ENCODE measurements around the gene GBP2.
"Not testable (repeated sequence)": the region's sequence is repeated elsewhere in the genome, so short reads cannot be mapped to it uniquely, and the experiment has no call there.

The GBP2 gene

GRCh38 chr1:89125913-89126580 lies at the start of gene GBP2:
Gene GBP2 (minus strand): TSS chr1:89126114. CDS start chr1:89121966, 4,148 bp downstream.
- peak; percentile 80 for DNase-seq (ENCODE audit: low read depth)

- no peak for DNase-seq (ENCODE audit: low read depth)
Observed at GRCh38 chr1:89174491-89174890, 48.6 kb upstream of the GBP2 start.

- DNase-seq (ENCODE audit: low read depth): no peak
Observed at GRCh38 chr1:89172468-89173143, 46.7 kb upstream of the GBP2 start.

GRCh38 chr1:89171067-89171438 lies 45.1 kb upstream of the GBP2 start:
- DNase-seq (ENCODE audit: low read depth): no peak

DNA sequence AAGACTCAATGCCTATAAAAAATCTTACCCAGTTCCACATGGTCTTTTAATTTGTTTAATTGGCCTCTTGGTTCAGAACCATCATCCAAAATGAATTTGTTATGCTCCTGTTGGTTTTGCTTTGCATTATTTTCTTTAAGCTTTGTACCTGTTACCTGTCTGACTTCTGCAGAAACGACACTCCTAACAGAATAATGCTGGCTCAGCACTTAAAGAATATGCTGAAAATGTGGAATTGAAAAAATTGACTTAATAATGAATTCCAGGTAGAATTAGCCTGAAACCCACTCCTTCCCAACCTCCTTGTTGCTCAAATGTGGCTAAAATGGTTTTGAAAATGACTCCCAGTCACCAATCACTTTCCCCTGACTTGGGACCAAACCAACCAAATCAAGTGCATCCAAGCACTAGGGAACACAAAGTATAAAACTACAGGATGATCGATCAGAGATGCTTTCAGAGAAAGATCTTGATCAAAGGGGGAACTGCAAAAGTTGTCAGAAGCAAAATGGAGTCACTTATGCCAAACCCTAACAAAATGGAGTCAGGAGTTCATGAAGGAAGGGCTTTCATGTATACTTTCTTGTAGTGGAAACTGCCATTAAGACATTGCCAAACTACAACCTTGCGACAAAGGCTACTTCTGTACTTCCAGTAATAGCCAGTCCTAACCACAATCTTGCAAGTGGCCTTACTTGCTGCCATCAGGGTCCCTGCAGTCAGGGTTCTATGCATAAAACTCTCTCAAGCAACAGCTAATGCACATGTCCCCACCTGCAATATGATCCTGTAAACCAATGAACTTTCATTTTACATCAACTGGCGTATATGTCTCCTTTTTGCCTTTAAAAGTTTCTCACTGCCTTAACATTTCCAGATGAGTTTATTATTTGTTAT lies 44.5 kb upstream of the GBP2 start:
- DNase-seq (ENCODE audit: low read depth): no peak

DNA sequence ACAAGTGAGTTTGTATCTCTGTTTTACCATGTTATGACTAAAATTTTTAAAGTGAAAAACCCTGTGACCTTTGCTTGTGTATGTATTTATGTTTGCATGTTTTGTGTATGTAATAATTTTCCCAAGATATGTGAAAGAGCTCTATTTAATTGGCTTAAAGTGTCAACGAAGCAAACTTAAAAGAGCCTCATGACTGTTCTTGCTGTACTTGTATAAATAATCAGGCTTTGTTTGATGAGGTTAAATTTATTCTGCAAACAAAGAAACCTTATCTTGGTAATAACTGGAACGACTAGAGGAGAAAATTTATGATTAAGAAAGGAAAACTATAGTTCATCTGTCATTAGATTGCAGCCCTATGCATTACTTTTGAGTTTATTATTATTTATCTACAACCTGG lies 43.3 kb upstream of the GBP2 start:
- no peak for DNase-seq (ENCODE audit: low read depth)

DNA sequence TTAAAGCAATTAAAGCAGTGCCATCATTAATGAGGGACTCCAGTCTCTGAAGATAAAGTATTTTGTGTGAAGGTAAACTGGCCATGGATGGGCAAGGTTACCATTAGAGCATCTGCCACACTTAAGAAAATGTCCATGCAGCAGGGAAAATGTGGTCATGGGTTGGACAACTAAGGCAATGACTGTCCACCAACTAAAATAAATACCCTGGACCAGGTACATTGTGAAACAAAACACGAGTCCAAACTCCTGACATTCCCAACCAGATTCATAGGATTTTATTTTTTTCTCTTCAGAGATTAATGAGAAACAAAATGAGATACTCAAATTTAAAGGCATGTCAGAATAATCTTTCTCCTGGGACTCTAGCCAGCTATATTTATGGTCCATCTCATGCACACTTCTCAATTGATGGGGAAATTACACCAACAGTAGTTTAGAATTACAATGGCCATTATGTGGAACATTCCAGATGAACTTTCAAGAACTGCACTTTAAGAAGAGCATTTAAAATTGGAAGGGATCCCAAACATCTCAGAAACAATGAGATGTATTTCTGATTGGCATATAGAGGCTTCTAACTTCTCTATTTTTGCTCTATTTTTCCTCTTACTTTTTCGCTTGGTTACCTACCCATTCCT lies 41.8 kb upstream of the GBP2 start:
- peak; percentile 25 for DNase-seq (ENCODE audit: low read depth)

GRCh38 chr1:89166705-89167104 lies 40.8 kb upstream of the GBP2 start:
- peak; percentile 10 for DNase-seq (ENCODE audit: low read depth)

DNA sequence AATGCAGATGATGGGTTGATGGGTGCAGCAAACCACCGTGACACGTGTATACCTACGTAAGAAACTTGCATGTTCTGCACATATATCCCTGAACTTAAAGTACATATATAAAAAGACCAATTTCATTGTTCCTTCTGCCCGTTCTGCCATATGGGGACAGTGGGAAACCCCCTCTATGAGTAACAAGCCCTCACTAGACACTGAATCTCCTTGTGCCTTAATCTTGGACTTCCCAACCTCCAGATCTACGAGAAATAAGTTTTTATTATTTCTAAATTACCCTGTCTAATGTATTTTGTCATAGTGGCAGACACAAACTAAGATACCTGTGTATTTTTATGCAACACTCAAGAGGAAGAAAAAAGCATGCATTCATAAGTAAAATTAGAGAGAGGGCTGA lies 39.9 kb upstream of the GBP2 start:
- no peak for DNase-seq (ENCODE audit: low read depth)

GRCh38 chr1:89151047-89151446 lies 25.1 kb upstream of the GBP2 start:
- DNase-seq (ENCODE audit: low read depth): no peak

DNA sequence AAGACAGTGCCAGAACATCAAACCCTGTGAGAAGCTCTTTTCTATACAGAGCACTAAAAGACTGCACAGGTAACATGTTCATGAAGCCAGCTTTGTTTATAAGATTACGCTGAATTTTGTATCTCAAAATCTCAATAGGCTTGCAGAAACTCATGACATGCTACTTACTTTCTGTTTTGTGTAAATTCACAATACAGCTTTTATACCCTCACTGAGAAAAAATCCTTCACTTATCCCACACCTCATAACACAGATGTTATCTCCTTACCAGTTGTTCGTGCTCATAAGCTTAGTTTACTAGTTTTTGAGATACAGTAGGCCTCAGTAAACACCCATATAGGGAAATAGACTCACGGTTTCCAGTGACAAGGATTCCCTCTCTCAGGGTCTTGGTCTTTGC lies 24.1 kb upstream of the GBP2 start:
- DNase-seq (ENCODE audit: low read depth): no peak

DNA sequence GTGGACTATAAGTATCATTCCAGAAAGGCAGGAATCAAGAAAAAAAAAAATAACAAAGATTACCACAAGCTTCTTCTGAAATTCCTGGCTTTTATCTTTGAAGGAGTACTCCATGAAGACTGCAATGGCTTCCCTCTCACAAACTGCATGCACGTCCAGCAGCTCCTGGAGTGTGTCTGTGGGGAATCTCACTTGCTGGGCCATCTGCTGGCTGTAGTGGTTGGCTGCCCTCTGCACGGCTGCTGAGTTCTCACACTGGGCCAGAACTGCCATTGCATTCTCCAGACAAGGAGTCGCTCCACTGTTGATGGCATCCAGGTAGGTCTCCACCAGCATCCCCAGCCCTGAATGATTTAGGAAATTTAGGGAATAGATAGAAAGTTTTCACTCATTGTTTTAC lies 23.3 kb upstream of the GBP2 start:
- DNase-seq (ENCODE audit: low read depth): peak; percentile 49

GRCh38 chr1:89147678-89148658 lies 22.1 kb upstream of the GBP2 start:
- DNase-seq (ENCODE audit: low read depth): no peak

GRCh38 chr1:89146721-89147120 lies 20.8 kb upstream of the GBP2 start:
- no peak for DNase-seq (ENCODE audit: low read depth)

GRCh38 chr1:89143484-89143883 lies 17.6 kb upstream of the GBP2 start:
- DNase-seq (ENCODE audit: low read depth): no peak

DNA sequence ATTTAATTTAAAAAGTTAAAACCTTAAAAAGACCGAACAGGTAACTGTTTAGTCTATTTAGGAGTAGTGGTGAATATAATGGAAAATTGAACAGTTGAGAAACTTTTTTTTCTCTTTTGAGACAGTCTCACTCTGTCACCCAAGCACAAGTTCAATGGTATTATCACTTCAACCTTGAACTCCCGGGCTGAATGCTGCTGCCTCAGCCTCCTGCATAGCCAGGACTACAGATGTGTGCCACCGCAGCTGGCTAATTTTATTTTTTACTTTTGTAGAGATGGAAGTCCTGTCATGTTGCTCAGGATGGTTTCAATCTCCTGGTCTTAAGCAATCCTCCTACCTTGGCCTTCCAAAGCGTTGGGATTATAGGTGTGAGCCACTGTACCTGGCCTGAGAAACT lies 16.2 kb upstream of the GBP2 start:
- no peak for DNase-seq (ENCODE audit: low read depth)

DNA sequence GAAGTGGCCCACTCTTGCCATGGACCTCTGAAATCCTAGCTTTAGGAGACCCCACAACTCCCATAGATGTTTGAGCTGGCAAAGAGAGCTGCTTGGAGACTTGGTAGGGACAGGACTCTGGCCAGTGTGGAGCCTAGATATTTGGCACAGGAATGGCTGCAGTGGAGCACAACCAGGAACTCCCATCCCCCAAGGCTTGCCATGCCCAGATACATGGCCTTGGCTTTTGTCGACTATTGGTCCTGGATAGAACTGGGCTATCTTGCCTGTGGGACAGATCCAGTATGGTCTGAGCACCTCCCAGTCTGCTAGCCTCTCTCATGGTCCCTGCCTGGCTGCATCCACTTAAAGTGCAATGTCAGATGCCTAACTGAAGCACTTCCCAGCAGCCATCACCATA lies 7.8 kb upstream of the GBP2 start:
- DNase-seq (ENCODE audit: low read depth): no peak

- DNase-seq (ENCODE audit: low read depth): no peak
Observed at GRCh38 chr1:89130716-89131115, 4.8 kb upstream of the GBP2 start.

- no peak for DNase-seq (ENCODE audit: low read depth)
Observed at GRCh38 chr1:89129911-89130310, 4.0 kb upstream of the GBP2 start.

- not testable (repeated sequence) for DNase-seq (ENCODE audit: low read depth)
Observed at GRCh38 chr1:89128003-89128458, 2.1 kb upstream of the GBP2 start.
